Thyroid gland (tissue), 4 donors: ENCODE data around the gene C19orf38.

Experiments used
- POLR2A ChIP-seq, 2 donors: fragments of 450-650 bp; IDR thresholded peaks; one replicate each; pipeline ENCODE4 v1.6.1; 2017; ENCODE audit warnings: antibody characterized with exemption in 2 of 2, mild to moderate bottlenecking in 2 of 2, moderate library complexity in 1 of 2
- TF ChIP-seq, protein P1 (sequence below), 6 experiments: fragments of 200-600 bp in 3 of 6; fragments of 450-650 bp in 3 of 6; sonication (generic) in 3 of 6; IDR thresholded peaks; one replicate each; pipeline ENCODE4 v1.5.1; 2016 to 2019; ENCODE audit warnings: antibody characterized with exemption in 6 of 6, mild to moderate bottlenecking in 2 of 6, inconsistent platforms in 1 of 6, moderate library complexity in 1 of 6

DNA sequence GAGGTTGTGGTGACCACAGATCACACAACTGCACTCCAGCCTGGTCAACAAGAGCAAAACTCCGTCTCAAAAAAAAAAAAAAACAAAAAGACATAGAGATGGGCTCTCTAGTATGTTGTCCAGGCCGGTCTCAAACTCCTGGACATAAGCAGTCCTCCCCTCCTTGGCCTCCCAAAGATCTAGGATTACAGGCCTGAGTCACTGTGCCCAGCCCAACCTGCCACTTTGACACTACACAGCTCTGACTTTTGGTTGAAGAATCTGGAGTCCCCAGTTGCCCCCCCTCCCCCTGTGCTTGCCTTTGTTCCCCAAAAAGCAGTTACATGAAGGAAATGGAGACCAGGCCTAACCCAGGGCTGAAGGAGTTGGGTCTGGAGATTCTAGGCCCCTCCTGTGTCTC lies 36.1 kb downstream of the C19orf38 start:
- TF ChIP-seq, protein P1, sequence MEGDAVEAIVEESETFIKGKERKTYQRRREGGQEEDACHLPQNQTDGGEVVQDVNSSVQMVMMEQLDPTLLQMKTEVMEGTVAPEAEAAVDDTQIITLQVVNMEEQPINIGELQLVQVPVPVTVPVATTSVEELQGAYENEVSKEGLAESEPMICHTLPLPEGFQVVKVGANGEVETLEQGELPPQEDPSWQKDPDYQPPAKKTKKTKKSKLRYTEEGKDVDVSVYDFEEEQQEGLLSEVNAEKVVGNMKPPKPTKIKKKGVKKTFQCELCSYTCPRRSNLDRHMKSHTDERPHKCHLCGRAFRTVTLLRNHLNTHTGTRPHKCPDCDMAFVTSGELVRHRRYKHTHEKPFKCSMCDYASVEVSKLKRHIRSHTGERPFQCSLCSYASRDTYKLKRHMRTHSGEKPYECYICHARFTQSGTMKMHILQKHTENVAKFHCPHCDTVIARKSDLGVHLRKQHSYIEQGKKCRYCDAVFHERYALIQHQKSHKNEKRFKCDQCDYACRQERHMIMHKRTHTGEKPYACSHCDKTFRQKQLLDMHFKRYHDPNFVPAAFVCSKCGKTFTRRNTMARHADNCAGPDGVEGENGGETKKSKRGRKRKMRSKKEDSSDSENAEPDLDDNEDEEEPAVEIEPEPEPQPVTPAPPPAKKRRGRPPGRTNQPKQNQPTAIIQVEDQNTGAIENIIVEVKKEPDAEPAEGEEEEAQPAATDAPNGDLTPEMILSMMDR (IDR thresholded peaks at IDR 0.05): no peak
- TF ChIP-seq POLR2A (IDR thresholded peaks at IDR 0.05): no peak
